ENCODE measurements around the gene CROCC.
A peak's percentile ranks its signal among the peaks of the same experiment; 100 is the strongest.
"Not testable (repeated sequence)": the region's sequence is repeated elsewhere in the genome, so short reads cannot be mapped to it uniquely, and the experiment has no call there.

Gene CROCC

GRCh38 chr1:16921391-16922185 is at the start of gene CROCC:
TSS of gene CROCC (plus strand) at chr1:16921931. CDS start at chr1:16922019, 88 bp downstream.
- Mint-ChIP-seq H3K9me3 (no peaks in the 10 kb centered on the region), H3K4me3 (peak within 1 kb of the TSS; percentile 65), H3K4me1 (ENCODE audit: low read depth) (peaks cover 12% of the 10 kb centered on the region), H3K27me3 (ENCODE audit: low read depth) (peaks cover 3% of the 10 kb centered on the region), H3K36me3 (ENCODE audit: low read depth) (no peaks in the 10 kb centered on the region), H3K27ac (peak within 1 kb of the TSS; percentile 59)
- DNase-seq (ENCODE audit: low spot score) = no peak

- peaks cover 44% of the 10 kb centered on the region for H3K27me3 Mint-ChIP-seq (ENCODE audit: low read depth)
- H3K9me3 Mint-ChIP-seq; H3K36me3 Mint-ChIP-seq (ENCODE audit: low read depth); H3K4me1 Mint-ChIP-seq (ENCODE audit: low read depth); H3K4me3 Mint-ChIP-seq; H3K27ac Mint-ChIP-seq; DNase-seq (ENCODE audit: low spot score): not testable (repeated sequence)
Observed at GRCh38 chr1:16872152-16873075, 49.3 kb upstream of the CROCC start.

GRCh38 chr1:16873076-16873879 is 48.5 kb upstream of the CROCC start:
- not testable (repeated sequence) for H3K4me1 Mint-ChIP-seq (ENCODE audit: low read depth); H3K27ac Mint-ChIP-seq; DNase-seq (ENCODE audit: low spot score); H3K36me3 Mint-ChIP-seq (ENCODE audit: low read depth); H3K9me3 Mint-ChIP-seq
- Mint-ChIP-seq H3K27me3 (ENCODE audit: low read depth) (peaks cover 47% of the 10 kb centered on the region), H3K4me3 (peak overlapping the region; percentile 51)

GRCh38 chr1:16874968-16875765 is 46.6 kb upstream of the CROCC start:
- peaks cover 52% of the 10 kb centered on the region for H3K27me3 Mint-ChIP-seq (ENCODE audit: low read depth)
- not testable (repeated sequence) for DNase-seq (ENCODE audit: low spot score); H3K4me3 Mint-ChIP-seq; H3K9me3 Mint-ChIP-seq; H3K36me3 Mint-ChIP-seq (ENCODE audit: low read depth); H3K4me1 Mint-ChIP-seq (ENCODE audit: low read depth); H3K27ac Mint-ChIP-seq

- peaks cover 73% of the 10 kb centered on the region for H3K27me3 Mint-ChIP-seq (ENCODE audit: low read depth)
- DNase-seq (ENCODE audit: low spot score); H3K36me3 Mint-ChIP-seq (ENCODE audit: low read depth); H3K4me1 Mint-ChIP-seq (ENCODE audit: low read depth); H3K4me3 Mint-ChIP-seq; H3K9me3 Mint-ChIP-seq; H3K27ac Mint-ChIP-seq: not testable (repeated sequence)
Observed at GRCh38 chr1:16881742-16882141, 40.0 kb upstream of the CROCC start.

GRCh38 chr1:16882986-16883385 is 38.7 kb upstream of the CROCC start:
- no peak overlapping the region for H3K4me3 Mint-ChIP-seq
- H3K9me3 Mint-ChIP-seq = no peaks in the 10 kb centered on the region
- peaks cover 75% of the 10 kb centered on the region for H3K27me3 Mint-ChIP-seq (ENCODE audit: low read depth)
- H3K36me3 Mint-ChIP-seq (ENCODE audit: low read depth) = no peaks in the 10 kb centered on the region
- no peaks in the 10 kb centered on the region for H3K4me1 Mint-ChIP-seq (ENCODE audit: low read depth)
- no peak for DNase-seq (ENCODE audit: low spot score)
- H3K27ac Mint-ChIP-seq = no peak overlapping the region

GRCh38 chr1:16884487-16884886 is 37.2 kb upstream of the CROCC start:
- H3K27ac Mint-ChIP-seq; DNase-seq (ENCODE audit: low spot score); H3K4me1 Mint-ChIP-seq (ENCODE audit: low read depth); H3K9me3 Mint-ChIP-seq; H3K36me3 Mint-ChIP-seq (ENCODE audit: low read depth); H3K4me3 Mint-ChIP-seq: not testable (repeated sequence)
- H3K27me3 Mint-ChIP-seq (ENCODE audit: low read depth) = peaks cover 84% of the 10 kb centered on the region

- H3K27ac Mint-ChIP-seq = no peak overlapping the region
- no peaks in the 10 kb centered on the region for H3K36me3 Mint-ChIP-seq (ENCODE audit: low read depth)
- H3K9me3 Mint-ChIP-seq = no peaks in the 10 kb centered on the region
- H3K4me3 Mint-ChIP-seq = no peak overlapping the region
- no peak for DNase-seq (ENCODE audit: low spot score)
- H3K4me1 Mint-ChIP-seq (ENCODE audit: low read depth) = peaks cover 15% of the 10 kb centered on the region
- H3K27me3 Mint-ChIP-seq (ENCODE audit: low read depth) = peaks cover 90% of the 10 kb centered on the region
Observed at GRCh38 chr1:16886860-16887605, 34.7 kb upstream of the CROCC start.

- peak; percentile 30 for DNase-seq (ENCODE audit: low spot score)
- Mint-ChIP-seq H3K27ac (no peak overlapping the region), H3K36me3 (ENCODE audit: low read depth) (no peaks in the 10 kb centered on the region), H3K4me3 (peak overlapping the region; percentile 85), H3K4me1 (ENCODE audit: low read depth) (peaks cover 15% of the 10 kb centered on the region), H3K9me3 (no peaks in the 10 kb centered on the region), H3K27me3 (ENCODE audit: low read depth) (peaks cover 81% of the 10 kb centered on the region)
Observed at GRCh38 chr1:16888860-16889816, 32.6 kb upstream of the CROCC start.

- Mint-ChIP-seq H3K4me3 (peak overlapping the region; percentile 3), H3K4me1 (ENCODE audit: low read depth) (peaks cover 23% of the 10 kb centered on the region), H3K27me3 (ENCODE audit: low read depth) (peaks cover 72% of the 10 kb centered on the region)
- H3K27ac Mint-ChIP-seq; DNase-seq (ENCODE audit: low spot score); H3K36me3 Mint-ChIP-seq (ENCODE audit: low read depth); H3K9me3 Mint-ChIP-seq: not testable (repeated sequence)
Observed at GRCh38 chr1:16890539-16891021, 31.2 kb upstream of the CROCC start.

GRCh38 chr1:16891057-16891456 is 30.7 kb upstream of the CROCC start:
- H3K36me3 Mint-ChIP-seq (ENCODE audit: low read depth); DNase-seq (ENCODE audit: low spot score); H3K9me3 Mint-ChIP-seq; H3K4me3 Mint-ChIP-seq; H3K27ac Mint-ChIP-seq: not testable (repeated sequence)
- peaks cover 67% of the 10 kb centered on the region for H3K27me3 Mint-ChIP-seq (ENCODE audit: low read depth)
- peaks cover 26% of the 10 kb centered on the region for H3K4me1 Mint-ChIP-seq (ENCODE audit: low read depth)
